GM18498 (cell line): ENCODE measurements around the gene DNAJC1.

Experiments
- ATAC-seq: cut with Tn5 transposase; IDR thresholded peaks from one replicate; pipeline ENCODE4 v1.9.1; 2021; ENCODE audit warnings: mild to moderate bottlenecking, moderate library complexity; ENCODE audit not compliant: unreplicated experiment

DNAJC1 gene

GRCh38 chr10:21961847-21962246 is 41.7 kb downstream of the DNAJC1 start:
- ATAC-seq: no peak

- no peak for ATAC-seq
These were observed 43.5 kb downstream of the DNAJC1 start for GRCh38 chr10:21959998-21960397.

GRCh38 chr10:21954690-21955089 is 48.8 kb downstream of the DNAJC1 start:
- no peak for ATAC-seq

- ATAC-seq: peak; percentile 65
These were observed 49.4 kb downstream of the DNAJC1 start for GRCh38 chr10:21954132-21954531.

GRCh38 chr10:21953585-21954057 is 49.9 kb downstream of the DNAJC1 start:
- ATAC-seq: peak; percentile 57

GRCh38 chr10:21950566-21950965 is 53.0 kb downstream of the DNAJC1 start:
- ATAC-seq: no peak

- ATAC-seq: no peak
These were observed 56.6 kb downstream of the DNAJC1 start for GRCh38 chr10:21946946-21947345.

GRCh38 chr10:21944727-21945386 is 58.7 kb downstream of the DNAJC1 start:
- ATAC-seq: no peak

- no peak for ATAC-seq
These were observed 59.8 kb downstream of the DNAJC1 start for GRCh38 chr10:21943633-21944265.

GRCh38 chr10:21935439-21936023 is 68.0 kb downstream of the DNAJC1 start:
- no peak for ATAC-seq

- no peak for ATAC-seq
These were observed 69.2 kb downstream of the DNAJC1 start for GRCh38 chr10:21934307-21934706.

GRCh38 chr10:21929070-21929469 is 74.5 kb downstream of the DNAJC1 start:
- no peak for ATAC-seq

GRCh38 chr10:21927631-21928353 is 75.7 kb downstream of the DNAJC1 start:
- no peak for ATAC-seq

GRCh38 chr10:21926949-21927348 is 76.6 kb downstream of the DNAJC1 start:
- ATAC-seq: no peak

- no peak for ATAC-seq
These were observed 77.1 kb downstream of the DNAJC1 start for GRCh38 chr10:21926358-21926925.

GRCh38 chr10:21925851-21926250 is 77.7 kb downstream of the DNAJC1 start:
- no peak for ATAC-seq

- ATAC-seq: no peak
These were observed 79.0 kb downstream of the DNAJC1 start for GRCh38 chr10:21924511-21924910.

GRCh38 chr10:21920633-21921032 is 82.9 kb downstream of the DNAJC1 start:
- no peak for ATAC-seq

GRCh38 chr10:21919906-21920305 is 83.6 kb downstream of the DNAJC1 start:
- ATAC-seq: no peak

GRCh38 chr10:21919117-21919516 is 84.4 kb downstream of the DNAJC1 start:
- no peak for ATAC-seq

- ATAC-seq: no peak
These were observed 90.9 kb downstream of the DNAJC1 start for GRCh38 chr10:21912625-21913024.
